ENCODE results near the gene TERB1. TPM values are rescaled to one million over a fixed set of nuclear protein-coding genes. Genes with fewer than 3 reads are reported as not detected.

Gene TERB1
- total and polyA plus RNA-seq, 2 of the 13 experiments (the other 11 are each of a cell fraction or from before 2014, with no cell fraction given) = not detected

GRCh38 chr16:66751303-66751991 is 49.9 kb downstream of the TERB1 start, which contains the start of gene DYNC1LI2 (continued):
- TF ChIP-seq REST (IDR thresholded peaks at IDR 0.05; ENCODE audit: borderline replicate concordance in 1 of 2, low read depth in 1 of 2, low read length in 2 of 2) (no peak), SMYD3 (CRISPR knock-in tag; IDR thresholded peaks at IDR 0.05) (no peak), TCF7 (IDR thresholded peaks at IDR 0.05; ENCODE audit: low read depth) (no peak), ZNF33B (CRISPR knock-in tag; IDR thresholded peaks at IDR 0.05) (no peak; the same call in 1 of the 2 replicates), TGIF2 (CRISPR knock-in tag; IDR thresholded peaks at IDR 0.05) (no peak), ZNF75D (CRISPR knock-in tag; IDR thresholded peaks at IDR 0.05; ENCODE audit: borderline replicate concordance) (no peak), ZBTB34 (CRISPR knock-in tag; IDR thresholded peaks at IDR 0.05) (no peak)
- TF ChIP-seq, protein P1, sequence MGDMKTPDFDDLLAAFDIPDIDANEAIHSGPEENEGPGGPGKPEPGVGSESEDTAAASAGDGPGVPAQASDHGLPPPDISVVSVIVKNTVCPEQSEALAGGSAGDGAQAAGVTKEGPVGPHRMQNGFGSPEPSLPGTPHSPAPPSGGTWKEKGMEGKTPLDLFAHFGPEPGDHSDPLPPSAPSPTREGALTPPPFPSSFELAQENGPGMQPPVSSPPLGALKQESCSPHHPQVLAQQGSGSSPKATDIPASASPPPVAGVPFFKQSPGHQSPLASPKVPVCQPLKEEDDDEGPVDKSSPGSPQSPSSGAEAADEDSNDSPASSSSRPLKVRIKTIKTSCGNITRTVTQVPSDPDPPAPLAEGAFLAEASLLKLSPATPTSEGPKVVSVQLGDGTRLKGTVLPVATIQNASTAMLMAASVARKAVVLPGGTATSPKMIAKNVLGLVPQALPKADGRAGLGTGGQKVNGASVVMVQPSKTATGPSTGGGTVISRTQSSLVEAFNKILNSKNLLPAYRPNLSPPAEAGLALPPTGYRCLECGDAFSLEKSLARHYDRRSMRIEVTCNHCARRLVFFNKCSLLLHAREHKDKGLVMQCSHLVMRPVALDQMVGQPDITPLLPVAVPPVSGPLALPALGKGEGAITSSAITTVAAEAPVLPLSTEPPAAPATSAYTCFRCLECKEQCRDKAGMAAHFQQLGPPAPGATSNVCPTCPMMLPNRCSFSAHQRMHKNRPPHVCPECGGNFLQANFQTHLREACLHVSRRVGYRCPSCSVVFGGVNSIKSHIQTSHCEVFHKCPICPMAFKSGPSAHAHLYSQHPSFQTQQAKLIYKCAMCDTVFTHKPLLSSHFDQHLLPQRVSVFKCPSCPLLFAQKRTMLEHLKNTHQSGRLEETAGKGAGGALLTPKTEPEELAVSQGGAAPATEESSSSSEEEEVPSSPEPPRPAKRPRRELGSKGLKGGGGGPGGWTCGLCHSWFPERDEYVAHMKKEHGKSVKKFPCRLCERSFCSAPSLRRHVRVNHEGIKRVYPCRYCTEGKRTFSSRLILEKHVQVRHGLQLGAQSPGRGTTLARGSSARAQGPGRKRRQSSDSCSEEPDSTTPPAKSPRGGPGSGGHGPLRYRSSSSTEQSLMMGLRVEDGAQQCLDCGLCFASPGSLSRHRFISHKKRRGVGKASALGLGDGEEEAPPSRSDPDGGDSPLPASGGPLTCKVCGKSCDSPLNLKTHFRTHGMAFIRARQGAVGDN (CRISPR knock-in tag; IDR thresholded peaks at IDR 0.05) = peak; percentile 83
- TF ChIP-seq, protein P2, sequence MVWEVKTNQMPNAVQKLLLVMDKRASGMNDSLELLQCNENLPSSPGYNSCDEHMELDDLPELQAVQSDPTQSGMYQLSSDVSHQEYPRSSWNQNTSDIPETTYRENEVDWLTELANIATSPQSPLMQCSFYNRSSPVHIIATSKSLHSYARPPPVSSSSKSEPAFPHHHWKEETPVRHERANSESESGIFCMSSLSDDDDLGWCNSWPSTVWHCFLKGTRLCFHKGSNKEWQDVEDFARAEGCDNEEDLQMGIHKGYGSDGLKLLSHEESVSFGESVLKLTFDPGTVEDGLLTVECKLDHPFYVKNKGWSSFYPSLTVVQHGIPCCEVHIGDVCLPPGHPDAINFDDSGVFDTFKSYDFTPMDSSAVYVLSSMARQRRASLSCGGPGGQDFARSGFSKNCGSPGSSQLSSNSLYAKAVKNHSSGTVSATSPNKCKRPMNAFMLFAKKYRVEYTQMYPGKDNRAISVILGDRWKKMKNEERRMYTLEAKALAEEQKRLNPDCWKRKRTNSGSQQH (CRISPR knock-in tag; IDR thresholded peaks at IDR 0.05; ENCODE audit: low read depth) = no peak
- TF ChIP-seq, protein P3, sequence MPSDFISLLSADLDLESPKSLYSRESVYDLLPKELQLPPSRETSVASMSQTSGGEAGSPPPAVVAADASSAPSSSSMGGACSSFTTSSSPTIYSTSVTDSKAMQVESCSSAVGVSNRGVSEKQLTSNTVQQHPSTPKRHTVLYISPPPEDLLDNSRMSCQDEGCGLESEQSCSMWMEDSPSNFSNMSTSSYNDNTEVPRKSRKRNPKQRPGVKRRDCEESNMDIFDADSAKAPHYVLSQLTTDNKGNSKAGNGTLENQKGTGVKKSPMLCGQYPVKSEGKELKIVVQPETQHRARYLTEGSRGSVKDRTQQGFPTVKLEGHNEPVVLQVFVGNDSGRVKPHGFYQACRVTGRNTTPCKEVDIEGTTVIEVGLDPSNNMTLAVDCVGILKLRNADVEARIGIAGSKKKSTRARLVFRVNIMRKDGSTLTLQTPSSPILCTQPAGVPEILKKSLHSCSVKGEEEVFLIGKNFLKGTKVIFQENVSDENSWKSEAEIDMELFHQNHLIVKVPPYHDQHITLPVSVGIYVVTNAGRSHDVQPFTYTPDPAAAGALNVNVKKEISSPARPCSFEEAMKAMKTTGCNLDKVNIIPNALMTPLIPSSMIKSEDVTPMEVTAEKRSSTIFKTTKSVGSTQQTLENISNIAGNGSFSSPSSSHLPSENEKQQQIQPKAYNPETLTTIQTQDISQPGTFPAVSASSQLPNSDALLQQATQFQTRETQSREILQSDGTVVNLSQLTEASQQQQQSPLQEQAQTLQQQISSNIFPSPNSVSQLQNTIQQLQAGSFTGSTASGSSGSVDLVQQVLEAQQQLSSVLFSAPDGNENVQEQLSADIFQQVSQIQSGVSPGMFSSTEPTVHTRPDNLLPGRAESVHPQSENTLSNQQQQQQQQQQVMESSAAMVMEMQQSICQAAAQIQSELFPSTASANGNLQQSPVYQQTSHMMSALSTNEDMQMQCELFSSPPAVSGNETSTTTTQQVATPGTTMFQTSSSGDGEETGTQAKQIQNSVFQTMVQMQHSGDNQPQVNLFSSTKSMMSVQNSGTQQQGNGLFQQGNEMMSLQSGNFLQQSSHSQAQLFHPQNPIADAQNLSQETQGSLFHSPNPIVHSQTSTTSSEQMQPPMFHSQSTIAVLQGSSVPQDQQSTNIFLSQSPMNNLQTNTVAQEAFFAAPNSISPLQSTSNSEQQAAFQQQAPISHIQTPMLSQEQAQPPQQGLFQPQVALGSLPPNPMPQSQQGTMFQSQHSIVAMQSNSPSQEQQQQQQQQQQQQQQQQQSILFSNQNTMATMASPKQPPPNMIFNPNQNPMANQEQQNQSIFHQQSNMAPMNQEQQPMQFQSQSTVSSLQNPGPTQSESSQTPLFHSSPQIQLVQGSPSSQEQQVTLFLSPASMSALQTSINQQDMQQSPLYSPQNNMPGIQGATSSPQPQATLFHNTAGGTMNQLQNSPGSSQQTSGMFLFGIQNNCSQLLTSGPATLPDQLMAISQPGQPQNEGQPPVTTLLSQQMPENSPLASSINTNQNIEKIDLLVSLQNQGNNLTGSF (CRISPR knock-in tag; IDR thresholded peaks at IDR 0.05) = no peak
- TF ChIP-seq, protein P4, sequence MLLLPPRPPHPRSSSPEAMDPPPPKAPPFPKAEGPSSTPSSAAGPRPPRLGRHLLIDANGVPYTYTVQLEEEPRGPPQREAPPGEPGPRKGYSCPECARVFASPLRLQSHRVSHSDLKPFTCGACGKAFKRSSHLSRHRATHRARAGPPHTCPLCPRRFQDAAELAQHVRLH (CRISPR knock-in tag; IDR thresholded peaks at IDR 0.05; ENCODE audit: borderline replicate concordance, low read depth) = 0 out of 2 replicates have a peak, but pooled peaks have one; percentile 42
